Activated T-helper 2 cell treated with anti-CD3 and anti-CD28 coated beads, Interferon-gamma antibody, Interleukin-2, Interleukin-4, amounts not matched to agents 10 μg/mL and 5 μg/mL and 100 μg/mL, durations not matched to agents 14 hours and 24 hours and 36 hours (primary cell): ENCODE data around the gene CLPTM1. TPM values are rescaled to one million over a fixed set of nuclear protein-coding genes. Genes with fewer than 3 reads are reported as not detected.
A peak's percentile ranks its signal among the peaks of the same experiment; 100 is the strongest.
"Not testable (repeated sequence)": the region's sequence is repeated elsewhere in the genome, so short reads cannot be mapped to it uniquely, and the experiment has no call there.

Source experiments
- DNase-seq: peaks from one replicate; pipeline ENCODE4 v3.0.0; 2021; ENCODE audit warnings: low spot score
- H3K27ac Mint-ChIP-seq: one replicate; pipeline ENCODE4 v1.8.0; 2021; ENCODE audit warnings: mixed read lengths
- H3K27me3 Mint-ChIP-seq: one replicate; pipeline ENCODE4 v1.8.0; 2021; ENCODE audit warnings: low read depth, mixed read lengths
- H3K36me3 Mint-ChIP-seq: one replicate; pipeline ENCODE4 v1.8.0; 2021; ENCODE audit warnings: low read depth, mixed read lengths
- H3K4me1 Mint-ChIP-seq: one replicate; pipeline ENCODE4 v1.8.0; 2021; ENCODE audit warnings: low read depth, mixed read lengths
- H3K4me3 Mint-ChIP-seq: one replicate; pipeline ENCODE4 v1.8.0; 2021; ENCODE audit warnings: low read depth, mild to moderate bottlenecking, moderate library complexity, mixed read lengths
- H3K9me3 Mint-ChIP-seq: one replicate; pipeline ENCODE4 v1.8.0; 2021; ENCODE audit warnings: mixed read lengths
- intact Hi-C: fragments of 100-400 bp; cut with micrococcal nuclease; formaldehyde crosslinking; loops from one replicate; pipeline ENCODE4 v1.15.1; 2023
- total RNA-seq: library from RNA; stranded (reverse); gene quantifications from 2 replicates; pipeline ENCODE4 v1.2.3, GENCODE V29; 2022

CLPTM1 gene
- total RNA-seq, 1 donor from 2014 or later = 68.7 TPM

- Mint-ChIP-seq H3K36me3 (peaks cover 19% of the 10 kb centered on the region), H3K27ac (no peak overlapping the region), H3K9me3 (no peaks in the 10 kb centered on the region), H3K4me3 (no peak overlapping the region), H3K4me1 (no peaks in the 10 kb centered on the region), H3K27me3 (no peaks in the 10 kb centered on the region)
- intact Hi-C loops = no loop called here
- no peak for DNase-seq
Measured at GRCh38 chr19:44992336-44993163, 37.4 kb downstream of the CLPTM1 start.

- H3K27ac Mint-ChIP-seq = no peak overlapping the region
- no peaks in the 10 kb centered on the region for H3K9me3 Mint-ChIP-seq
Measured at GRCh38 chr19:44993526-44993925, 38.3 kb downstream of the CLPTM1 start.

GRCh38 chr19:44993926-44994537 is 38.9 kb downstream of the CLPTM1 start:
- Mint-ChIP-seq H3K4me3 (no peak overlapping the region), H3K9me3 (no peaks in the 10 kb centered on the region), H3K27ac (no peak overlapping the region), H3K36me3 (peaks cover 13% of the 10 kb centered on the region), H3K4me1 (no peaks in the 10 kb centered on the region), H3K27me3 (no peaks in the 10 kb centered on the region)
- DNase-seq = no peak
- intact Hi-C loops = no loop called here

More at GRCh38 chr19:44993526-44993925, 38.3 kb downstream of the CLPTM1 start:
- H3K27me3 Mint-ChIP-seq = no peaks in the 10 kb centered on the region
- H3K4me3 Mint-ChIP-seq = no peak overlapping the region
- no peaks in the 10 kb centered on the region for H3K4me1 Mint-ChIP-seq
- peaks cover 15% of the 10 kb centered on the region for H3K36me3 Mint-ChIP-seq
- intact Hi-C loops = no loop called here
- no peak for DNase-seq

GRCh38 chr19:44998025-44998424 is 42.8 kb downstream of the CLPTM1 start:
- Mint-ChIP-seq H3K4me3 (no peak overlapping the region), H3K27ac (no peak overlapping the region), H3K9me3 (no peaks in the 10 kb centered on the region), H3K27me3 (no peaks in the 10 kb centered on the region), H3K36me3 (peaks cover 14% of the 10 kb centered on the region), H3K4me1 (peaks cover 10% of the 10 kb centered on the region)
- no peak for DNase-seq
- intact Hi-C loops = no loop called here

GRCh38 chr19:44999131-44999925 is 44.1 kb downstream of the CLPTM1 start:
- H3K36me3 Mint-ChIP-seq = peaks cover 14% of the 10 kb centered on the region
- H3K27ac Mint-ChIP-seq, H3K9me3 Mint-ChIP-seq, H3K4me3 Mint-ChIP-seq, DNase-seq, H3K27me3 Mint-ChIP-seq, intact Hi-C loops: not testable (repeated sequence)
- H3K4me1 Mint-ChIP-seq = peaks cover 10% of the 10 kb centered on the region

GRCh38 chr19:45000665-45001064 is 45.5 kb downstream of the CLPTM1 start:
- not testable (repeated sequence) for H3K9me3 Mint-ChIP-seq, DNase-seq, H3K27me3 Mint-ChIP-seq
- Mint-ChIP-seq H3K4me1 (peaks cover 10% of the 10 kb centered on the region), H3K4me3 (peak overlapping the region; percentile 57), H3K27ac (peak overlapping the region; percentile 77), H3K36me3 (peaks cover 22% of the 10 kb centered on the region)
- intact Hi-C loops = loop anchor here (10.0 kb wide), 1 partner anchor 174 kb away; the partner anchor contains the start of genes BLOC1S3 and TRAPPC6A

GRCh38 chr19:45001087-45001739 is 46.0 kb downstream of the CLPTM1 start, which contains the start of gene RELB:
Gene RELB (plus strand): TSS chr19:45001464. CDS start chr19:45001580, 116 bp downstream.
- H3K4me1 Mint-ChIP-seq = peaks cover 12% of the 10 kb centered on the region
- H3K36me3 Mint-ChIP-seq = peaks cover 27% of the 10 kb centered on the region
- H3K27ac Mint-ChIP-seq = peak within 1 kb of the TSS; percentile 100
- peak within 1 kb of the TSS; percentile 97 for H3K4me3 Mint-ChIP-seq
- H3K27me3 Mint-ChIP-seq = no peaks in the 10 kb centered on the region
- intact Hi-C loops = loop anchor here (10.0 kb wide), 1 partner anchor 174 kb away; the partner anchor contains the start of genes BLOC1S3 and TRAPPC6A
- no peaks in the 10 kb centered on the region for H3K9me3 Mint-ChIP-seq
- peak; percentile 92 for DNase-seq

GRCh38 chr19:45003485-45003884 is 48.3 kb downstream of the CLPTM1 start:
- intact Hi-C loops = loop anchor here (10.0 kb wide), 1 partner anchor 171 kb away; the partner anchor contains the start of genes BLOC1S3 and TRAPPC6A
- H3K9me3 Mint-ChIP-seq = no peaks in the 10 kb centered on the region
- peaks cover 44% of the 10 kb centered on the region for H3K36me3 Mint-ChIP-seq
- H3K4me3 Mint-ChIP-seq = no peak overlapping the region
- no peak for DNase-seq
- no peaks in the 10 kb centered on the region for H3K27me3 Mint-ChIP-seq
- peaks cover 12% of the 10 kb centered on the region for H3K4me1 Mint-ChIP-seq
- no peak overlapping the region for H3K27ac Mint-ChIP-seq

- Mint-ChIP-seq H3K27me3 (no peaks in the 10 kb centered on the region), H3K9me3 (no peaks in the 10 kb centered on the region), H3K4me1 (peaks cover 8% of the 10 kb centered on the region), H3K36me3 (peaks cover 60% of the 10 kb centered on the region), H3K4me3 (no peak overlapping the region), H3K27ac (no peak overlapping the region)
- DNase-seq = no peak
- intact Hi-C loops = loop anchor here (10.0 kb wide), 1 partner anchor 169 kb away; the partner anchor contains the start of genes BLOC1S3 and TRAPPC6A
Measured at GRCh38 chr19:45005787-45006186, 50.6 kb downstream of the CLPTM1 start.

GRCh38 chr19:45008552-45008951 is 53.4 kb downstream of the CLPTM1 start:
- DNase-seq = no peak
- Mint-ChIP-seq H3K27me3 (no peaks in the 10 kb centered on the region), H3K9me3 (no peaks in the 10 kb centered on the region), H3K36me3 (peaks cover 55% of the 10 kb centered on the region), H3K27ac (no peak overlapping the region), H3K4me3 (no peak overlapping the region), H3K4me1 (peaks cover 2% of the 10 kb centered on the region)
- intact Hi-C loops = loop anchor here (10.0 kb wide), 1 partner anchor 166 kb away; the partner anchor contains the start of genes BLOC1S3 and TRAPPC6A

- H3K27me3 Mint-ChIP-seq = no peaks in the 10 kb centered on the region
- no peak for DNase-seq
- H3K9me3 Mint-ChIP-seq = no peaks in the 10 kb centered on the region
- H3K36me3 Mint-ChIP-seq = peaks cover 64% of the 10 kb centered on the region
- intact Hi-C loops = loop anchor here (10.0 kb wide), 1 partner anchor 165 kb away; the partner anchor contains the start of genes BLOC1S3 and TRAPPC6A
- H3K4me1 Mint-ChIP-seq = peaks cover 2% of the 10 kb centered on the region
- H3K4me3 Mint-ChIP-seq = no peak overlapping the region
- no peak overlapping the region for H3K27ac Mint-ChIP-seq
Measured at GRCh38 chr19:45009625-45010255, 54.6 kb downstream of the CLPTM1 start.
